Measurements from ENCODE around the gene GPR137.

The GPR137 gene

DNA sequence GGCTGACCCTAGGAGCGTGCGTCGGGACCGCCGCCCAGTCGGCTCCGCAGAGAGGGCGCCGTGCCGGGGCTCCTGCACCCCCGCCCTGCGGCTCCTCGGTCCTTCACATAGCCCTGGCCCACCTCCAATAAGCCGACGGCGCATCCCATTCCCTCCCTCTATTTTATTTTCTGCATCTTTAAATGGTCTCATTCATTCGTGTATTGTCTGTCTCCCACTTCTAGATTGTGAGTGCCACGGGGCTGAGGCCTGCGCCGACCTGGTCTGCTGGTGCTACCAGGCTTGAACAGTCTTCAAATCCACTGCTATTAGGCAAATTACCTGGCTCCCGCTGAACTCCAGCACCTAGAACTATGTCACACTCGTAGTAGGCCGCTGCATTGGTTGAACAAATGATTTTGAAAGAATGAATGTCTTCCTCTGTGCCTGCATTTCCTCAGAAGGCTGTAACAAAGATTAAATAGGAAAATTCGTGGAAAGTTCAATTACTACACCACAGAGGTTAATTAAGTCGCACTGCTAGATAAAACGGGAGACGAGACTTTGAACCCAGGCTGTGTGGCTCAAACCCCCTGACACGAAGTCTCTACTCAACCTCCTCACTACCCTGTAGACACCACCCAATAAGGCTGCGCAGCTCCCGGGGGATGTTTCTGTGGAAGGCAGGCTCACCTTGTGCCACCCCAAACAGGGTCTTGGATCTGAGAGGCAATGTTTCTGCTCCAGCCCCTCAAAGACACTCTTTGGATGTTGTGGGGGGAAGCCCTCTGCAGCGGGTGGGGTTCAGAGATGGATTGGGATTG lies 37.7 kb upstream of the GPR137 start:
- Histone ChIP-seq H3K36me3 (replicated peaks in 1 of 2; ENCODE audit: control insufficient read depth in 2 of 2, insufficient read depth in 2 of 2, low read length in 2 of 2) (peaks cover 11 to 18% of the 10 kb centered on the region in 2 donors), H2AK5ac (ENCODE audit: low read depth, low read length) (no peak overlapping the region), H3K27me3 (ENCODE audit: control insufficient read depth in 3 of 3, insufficient read depth in 3 of 3, low read depth in 1 of 3, low read length in 3 of 3) (no peaks in the 10 kb centered on the region), H2BK5ac (ENCODE audit: low read length) (no peak overlapping the region), H3K4ac (ENCODE audit: low read length) (no peak overlapping the region), H4K8ac (ENCODE audit: low read depth, low read length) (no peak overlapping the region), H3K9me3 (replicated peaks in 1 of 2; ENCODE audit: control insufficient read depth in 2 of 2, insufficient read depth in 1 of 2, low read depth in 1 of 2, low read length in 2 of 2) (no peaks in the 10 kb centered on the region), H3K9ac (ENCODE audit: low read depth, low read length, poor library complexity) (no peak overlapping the region), H3K4me2 (ENCODE audit: insufficient read depth, low read length, poor library complexity, severe bottlenecking) (peak overlapping the region; percentile 98), H3K14ac (ENCODE audit: low read length) (no peak overlapping the region), H3K27ac (replicated peaks; ENCODE audit: low read length) (no peak overlapping the region), H3K18ac (ENCODE audit: low read length) (peak overlapping the region; percentile 86), H3K4me3 (ENCODE audit: low read length in 2 of 2) (peak overlapping the region; percentile 54 to 70), H2AFZ (ENCODE audit: low read length) (peak overlapping the region; percentile 83), H2BK120ac (ENCODE audit: low read depth, low read length) (peak overlapping the region; percentile 7), H4K91ac (ENCODE audit: low read depth, low read length, poor library complexity) (no peak overlapping the region), H3K4me1 (ENCODE audit: control insufficient read depth in 2 of 2, insufficient read depth in 1 of 2, low read depth in 1 of 2, low read length in 2 of 2) (peaks cover 24 to 42% of the 10 kb centered on the region in 2 donors), H3K79me1 (ENCODE audit: low read depth, low read length) (peaks cover 11% of the 10 kb centered on the region), H2BK15ac (ENCODE audit: low read length) (peak overlapping the region; percentile 33), H3K23ac (ENCODE audit: low read depth, low read length, poor library complexity) (peak overlapping the region; percentile 70), H2BK12ac (ENCODE audit: low read length) (no peak overlapping the region)
- DNase-seq (ENCODE audit: low spot score): no peak
- no CpG with 5 or more reads among the region's 31 CpGs for WGBS, 2 donors (ENCODE audit: extremely low coverage in 2 of 2, insufficient read length in 2 of 2, insufficient replicate concordance in 1 of 2)

DNA sequence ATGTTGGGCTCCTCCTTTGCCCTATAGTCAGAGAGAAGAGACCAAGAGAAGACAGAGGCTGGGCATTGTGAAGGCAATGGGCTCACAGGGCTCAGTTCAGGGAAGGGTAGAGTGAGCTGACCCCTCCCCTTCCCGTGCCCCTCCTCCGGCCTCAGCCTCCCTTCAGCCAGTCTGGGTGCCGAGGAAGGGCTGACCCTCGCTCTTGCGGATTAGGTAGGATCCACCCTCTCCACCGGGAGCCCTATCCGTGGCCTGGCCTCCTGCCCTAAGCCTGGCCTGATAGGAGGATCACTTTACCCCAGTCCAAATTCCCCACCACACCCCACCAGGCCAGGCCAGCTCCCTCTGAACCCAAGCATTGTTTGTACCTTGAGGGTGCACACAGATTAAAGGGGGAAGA lies 37.1 kb upstream of the GPR137 start:
- peak overlapping the region; percentile 90 for H2AK5ac ChIP-seq (ENCODE audit: low read depth, low read length)
- no CpG with 5 or more reads among the region's 7 CpGs for WGBS, 2 donors (ENCODE audit: extremely low coverage in 2 of 2, insufficient read length in 2 of 2, insufficient replicate concordance in 1 of 2)

DNA sequence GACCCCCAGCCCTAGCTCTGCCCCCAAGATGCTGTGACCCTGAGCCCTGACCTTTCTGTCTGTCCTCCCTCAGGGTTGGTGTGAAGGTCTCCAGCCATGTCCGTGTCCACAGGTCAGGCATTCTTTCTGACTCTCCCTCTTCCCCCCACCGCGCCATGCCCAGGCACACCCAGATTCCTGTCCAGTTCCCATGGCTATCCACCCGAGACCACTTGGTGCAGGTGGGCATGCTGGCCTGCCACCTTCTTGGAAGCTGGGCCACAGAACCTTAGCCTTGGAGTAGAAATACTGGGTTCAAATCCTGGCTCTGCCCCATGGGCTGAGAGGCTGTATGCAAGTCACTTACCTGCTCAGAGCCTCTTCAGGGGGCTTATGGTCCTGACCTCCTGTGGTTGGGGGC lies 36.6 kb upstream of the GPR137 start:
- Histone ChIP-seq H2BK120ac (ENCODE audit: low read depth, low read length) (no peak overlapping the region), H4K91ac (ENCODE audit: low read depth, low read length, poor library complexity) (no peak overlapping the region), H3K36me3 (replicated peaks in 1 of 2; ENCODE audit: control insufficient read depth in 2 of 2, insufficient read depth in 2 of 2, low read length in 2 of 2) (peaks cover 3 to 9% of the 10 kb centered on the region in 2 donors), H3K4me1 (ENCODE audit: control insufficient read depth in 2 of 2, insufficient read depth in 1 of 2, low read depth in 1 of 2, low read length in 2 of 2) (peaks cover 24 to 40% of the 10 kb centered on the region in 2 donors), H4K8ac (ENCODE audit: low read depth, low read length) (no peak overlapping the region), H3K9ac (ENCODE audit: low read depth, low read length, poor library complexity) (no peak overlapping the region), H3K4me3 (ENCODE audit: low read length in 2 of 2) (no peak overlapping the region), H2BK12ac (ENCODE audit: low read length) (no peak overlapping the region), H2AK5ac (ENCODE audit: low read depth, low read length) (peak overlapping the region; percentile 90), H3K4ac (ENCODE audit: low read length) (no peak overlapping the region), H3K27ac (replicated peaks; ENCODE audit: low read length) (no peak overlapping the region), H2BK15ac (ENCODE audit: low read length) (peak overlapping the region; percentile 33), H3K4me2 (ENCODE audit: insufficient read depth, low read length, poor library complexity, severe bottlenecking) (no peak overlapping the region), H3K23ac (ENCODE audit: low read depth, low read length, poor library complexity) (peak overlapping the region; percentile 5), H2AFZ (ENCODE audit: low read length) (peak overlapping the region; percentile 65), H3K79me1 (ENCODE audit: low read depth, low read length) (peaks cover 11% of the 10 kb centered on the region), H3K18ac (ENCODE audit: low read length) (peak overlapping the region; percentile 35), H3K27me3 (ENCODE audit: control insufficient read depth in 3 of 3, insufficient read depth in 3 of 3, low read depth in 1 of 3, low read length in 3 of 3) (no peaks in the 10 kb centered on the region), H2BK5ac (ENCODE audit: low read length) (no peak overlapping the region), H3K14ac (ENCODE audit: low read length) (no peak overlapping the region), H3K9me3 (replicated peaks in 1 of 2; ENCODE audit: control insufficient read depth in 2 of 2, insufficient read depth in 1 of 2, low read depth in 1 of 2, low read length in 2 of 2) (no peaks in the 10 kb centered on the region)
- no peak for DNase-seq (ENCODE audit: low spot score)
- WGBS, 2 donors (ENCODE audit: extremely low coverage in 2 of 2, insufficient read length in 2 of 2, insufficient replicate concordance in 1 of 2): no CpG with 5 or more reads among the region's 4 CpGs

More for the DNA sequence above, 37.1 kb upstream of the GPR137 start:
- H2AFZ ChIP-seq (ENCODE audit: low read length): no peak overlapping the region
- no peaks in the 10 kb centered on the region for H3K9me3 ChIP-seq (replicated peaks in 1 of 2; ENCODE audit: control insufficient read depth in 2 of 2, insufficient read depth in 1 of 2, low read depth in 1 of 2, low read length in 2 of 2)
- peaks cover 24 to 40% of the 10 kb centered on the region in 2 donors for H3K4me1 ChIP-seq (ENCODE audit: control insufficient read depth in 2 of 2, insufficient read depth in 1 of 2, low read depth in 1 of 2, low read length in 2 of 2)
- no peak overlapping the region for H3K27ac ChIP-seq (replicated peaks; ENCODE audit: low read length)
- no peak overlapping the region for H3K9ac ChIP-seq (ENCODE audit: low read depth, low read length, poor library complexity)
- H2BK12ac ChIP-seq (ENCODE audit: low read length): no peak overlapping the region
- DNase-seq (ENCODE audit: low spot score): no peak
- H4K91ac ChIP-seq (ENCODE audit: low read depth, low read length, poor library complexity): peak overlapping the region; percentile 17
- no peak overlapping the region for H3K14ac ChIP-seq (ENCODE audit: low read length)
- no peak overlapping the region for H3K23ac ChIP-seq (ENCODE audit: low read depth, low read length, poor library complexity)
- peaks cover 7 to 12% of the 10 kb centered on the region in 2 donors for H3K36me3 ChIP-seq (replicated peaks in 1 of 2; ENCODE audit: control insufficient read depth in 2 of 2, insufficient read depth in 2 of 2, low read length in 2 of 2)
- H3K79me1 ChIP-seq (ENCODE audit: low read depth, low read length): peaks cover 11% of the 10 kb centered on the region
- H3K4ac ChIP-seq (ENCODE audit: low read length): no peak overlapping the region
- H2BK120ac ChIP-seq (ENCODE audit: low read depth, low read length): peak overlapping the region; percentile 7
- no peak overlapping the region for H3K4me3 ChIP-seq (ENCODE audit: low read length in 2 of 2)
- H2BK5ac ChIP-seq (ENCODE audit: low read length): no peak overlapping the region
- H3K4me2 ChIP-seq (ENCODE audit: insufficient read depth, low read length, poor library complexity, severe bottlenecking): no peak overlapping the region
- H3K27me3 ChIP-seq (ENCODE audit: control insufficient read depth in 3 of 3, insufficient read depth in 3 of 3, low read depth in 1 of 3, low read length in 3 of 3): no peaks in the 10 kb centered on the region
- no peak overlapping the region for H4K8ac ChIP-seq (ENCODE audit: low read depth, low read length)
- peak overlapping the region; percentile 35 for H3K18ac ChIP-seq (ENCODE audit: low read length)
- peak overlapping the region; percentile 33 for H2BK15ac ChIP-seq (ENCODE audit: low read length)

GRCh38 chr11:64249563-64250414 lies 35.9 kb upstream of the GPR137 start:
- Histone ChIP-seq H2BK15ac (ENCODE audit: low read length) (no peak overlapping the region), H3K4me2 (ENCODE audit: insufficient read depth, low read length, poor library complexity, severe bottlenecking) (no peak overlapping the region), H3K4ac (ENCODE audit: low read length) (no peak overlapping the region), H3K36me3 (replicated peaks in 1 of 2; ENCODE audit: control insufficient read depth in 2 of 2, insufficient read depth in 2 of 2, low read length in 2 of 2) (peaks cover 4 to 13% of the 10 kb centered on the region in 2 donors), H2BK12ac (ENCODE audit: low read length) (no peak overlapping the region), H3K27ac (replicated peaks; ENCODE audit: low read length) (no peak overlapping the region), H3K14ac (ENCODE audit: low read length) (no peak overlapping the region), H2BK120ac (ENCODE audit: low read depth, low read length) (no peak overlapping the region), H2AK5ac (ENCODE audit: low read depth, low read length) (peak overlapping the region; percentile 90), H3K79me1 (ENCODE audit: low read depth, low read length) (peaks cover 11% of the 10 kb centered on the region), H3K4me3 (ENCODE audit: low read length in 2 of 2) (peak overlapping the region in 1 of 2 donors; percentile 70), H4K91ac (ENCODE audit: low read depth, low read length, poor library complexity) (no peak overlapping the region), H2AFZ (ENCODE audit: low read length) (peak overlapping the region; percentile 65), H3K4me1 (ENCODE audit: control insufficient read depth in 2 of 2, insufficient read depth in 1 of 2, low read depth in 1 of 2, low read length in 2 of 2) (peaks cover 24 to 40% of the 10 kb centered on the region in 2 donors), H3K9me3 (replicated peaks in 1 of 2; ENCODE audit: control insufficient read depth in 2 of 2, insufficient read depth in 1 of 2, low read depth in 1 of 2, low read length in 2 of 2) (no peaks in the 10 kb centered on the region), H3K9ac (ENCODE audit: low read depth, low read length, poor library complexity) (no peak overlapping the region), H3K18ac (ENCODE audit: low read length) (no peak overlapping the region), H3K27me3 (ENCODE audit: control insufficient read depth in 3 of 3, insufficient read depth in 3 of 3, low read depth in 1 of 3, low read length in 3 of 3) (no peaks in the 10 kb centered on the region), H2BK5ac (ENCODE audit: low read length) (no peak overlapping the region), H4K8ac (ENCODE audit: low read depth, low read length) (no peak overlapping the region), H3K23ac (ENCODE audit: low read depth, low read length, poor library complexity) (no peak overlapping the region)
- DNase-seq (ENCODE audit: low spot score): no peak
- no CpG with 5 or more reads among the region's 8 CpGs for WGBS, 2 donors (ENCODE audit: extremely low coverage in 2 of 2, insufficient read length in 2 of 2, insufficient replicate concordance in 1 of 2)

Data from neuronal stem cell (in vitro differentiated cells).